ENCODE results near the gene MDGA2.

GRCh38 chr14:46818147-46818546 lies 857.3 kb downstream of the MDGA2 start:
- TF ChIP-seq CTCF (conservative IDR thresholded peaks at IDR 0.05 in 1 of 2, IDR thresholded peaks at IDR 0.05 in 1 of 2; ENCODE audit: low read depth in 1 of 2, low read length in 2 of 2), result no peak
- no peak for TF ChIP-seq EZH2 (IDR thresholded peaks at IDR 0.05; ENCODE audit: low read length, missing control alignments)
